Adipocyte (in vitro differentiated cells): ENCODE measurements around the gene TMCO5A.
"Not testable (repeated sequence)": the region's sequence is repeated elsewhere in the genome, so short reads cannot be mapped to it uniquely, and the experiment has no call there.

Experiments
- DNase-seq: peaks from one replicate; pipeline ENCODE4 v3.0.0-alpha.2; 2015; ENCODE audit warnings: low read depth
- H3K27me3 ChIP-seq: replicated peaks from 2 replicates; pipeline ENCODE4 v1.7.0; 2013; ENCODE audit warnings: mild to moderate bottlenecking, low read length, moderate library complexity; ENCODE audit not compliant: control insufficient read depth, insufficient read depth
- H3K36me3 ChIP-seq: 2 replicates; pipeline ENCODE4 v1.7.0; 2013; ENCODE audit warnings: low read length, mild to moderate bottlenecking, moderate library complexity; ENCODE audit not compliant: control insufficient read depth, insufficient read depth, severe bottlenecking
- H3K4me1 ChIP-seq: 2 replicates; pipeline ENCODE4 v1.7.0; 2013; ENCODE audit warnings: mild to moderate bottlenecking, low read length, moderate library complexity; ENCODE audit not compliant: control insufficient read depth, insufficient read depth
- H3K4me3 ChIP-seq: 2 replicates; pipeline ENCODE4 v1.7.0; 2013; ENCODE audit warnings: mild to moderate bottlenecking, low read length, moderate library complexity
- H3K9ac ChIP-seq: 2 replicates; pipeline ENCODE4 v1.7.0; 2013; ENCODE audit warnings: mild to moderate bottlenecking, low read length, moderate library complexity
- H3K9me3 ChIP-seq: 2 replicates; pipeline ENCODE4 v1.7.0; 2013; ENCODE audit warnings: mild to moderate bottlenecking, low read length, moderate library complexity; ENCODE audit not compliant: control insufficient read depth

Gene TMCO5A

DNA sequence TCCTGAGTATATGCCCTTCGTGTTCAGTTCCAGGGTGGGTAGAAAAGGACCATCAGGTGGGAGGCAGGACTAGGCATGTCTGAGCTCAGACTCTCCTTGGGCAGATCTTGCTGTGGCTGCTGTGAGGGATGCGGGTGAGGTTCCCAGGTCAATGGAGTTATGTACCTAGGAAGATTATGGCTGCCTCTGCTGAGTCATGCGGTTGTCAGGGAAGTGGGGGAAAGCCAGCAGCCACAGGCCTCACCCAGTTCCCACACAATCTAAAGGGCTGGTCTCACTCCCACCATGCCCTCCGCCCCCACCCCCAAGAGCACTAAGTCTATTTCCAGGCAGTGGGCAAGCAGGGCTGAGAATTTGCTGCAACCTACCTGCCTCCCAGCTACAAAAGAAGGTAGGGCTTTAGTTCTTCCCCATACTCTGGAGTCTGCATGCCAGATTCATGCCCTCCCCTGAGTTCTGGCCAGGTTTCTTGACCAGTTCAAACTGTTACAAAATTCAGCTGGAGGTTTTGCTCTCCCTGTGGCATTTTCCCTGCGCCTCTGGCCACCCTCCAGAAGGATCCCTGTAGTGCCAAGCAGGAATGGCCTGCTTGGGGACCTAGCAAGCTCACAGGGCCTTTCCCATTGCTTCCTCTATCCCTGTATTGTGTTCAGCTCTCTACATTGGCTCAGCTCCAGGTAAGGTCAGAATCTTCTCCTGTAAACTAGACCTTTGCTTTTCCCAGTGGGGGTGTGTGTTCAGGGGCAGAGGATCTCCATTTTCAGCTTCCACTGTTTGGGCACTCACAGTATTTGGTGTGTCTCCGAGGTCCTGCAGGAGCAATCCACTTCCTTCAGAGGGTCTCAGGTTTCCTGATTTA, 12.7 kb upstream of the TMCO5A start:
- Histone ChIP-seq H3K9ac (no peak overlapping the region), H3K27me3 (peaks cover 2% of the 10 kb centered on the region), H3K4me3 (no peak overlapping the region), H3K4me1 (peaks cover 3% of the 10 kb centered on the region), H3K9me3 (peaks cover 4% of the 10 kb centered on the region), H3K36me3 (no peaks in the 10 kb centered on the region)
- no peak for DNase-seq

DNA sequence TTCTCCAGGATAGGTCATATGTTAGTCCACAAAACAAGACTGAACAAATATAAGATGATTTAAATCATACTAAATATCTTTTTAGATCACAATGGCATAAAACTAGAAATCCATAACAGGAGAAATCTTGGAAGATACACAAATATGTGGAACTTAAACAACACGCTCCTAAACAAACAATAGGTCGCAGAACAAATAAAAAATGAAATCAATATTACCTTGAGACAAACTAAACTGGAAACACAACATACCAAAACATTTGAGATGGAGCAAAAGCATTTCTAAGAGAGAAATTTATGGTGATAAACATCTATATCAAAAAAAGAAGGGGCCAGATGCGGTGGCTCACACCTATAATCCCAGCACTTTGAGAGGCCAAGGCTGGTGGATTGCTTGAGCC, 8.3 kb upstream of the TMCO5A start:
- no peak for DNase-seq
- Histone ChIP-seq H3K4me1 (peaks cover 3% of the 10 kb centered on the region), H3K9ac (no peak overlapping the region), H3K4me3 (no peak overlapping the region), H3K36me3 (no peaks in the 10 kb centered on the region), H3K9me3 (peaks cover 3% of the 10 kb centered on the region), H3K27me3 (peaks cover 2% of the 10 kb centered on the region)

DNA sequence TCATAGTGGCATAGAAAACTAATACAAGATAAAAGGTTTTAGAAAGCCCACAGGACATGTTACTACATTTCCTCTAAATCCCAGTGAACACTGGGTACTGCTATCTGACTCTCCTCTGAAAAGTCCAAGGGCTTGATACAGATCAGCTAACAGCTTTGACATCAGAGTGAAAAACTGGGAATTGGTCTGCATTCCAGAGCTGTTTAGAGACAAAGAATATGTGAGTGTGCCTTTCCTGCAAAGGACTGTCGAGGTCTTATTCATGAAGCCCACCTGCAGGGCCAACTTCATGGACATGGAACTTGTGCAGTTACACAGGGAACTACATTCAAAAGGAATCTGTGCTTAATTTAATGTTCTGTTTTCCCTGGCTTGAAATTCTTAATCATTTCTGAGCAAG, 5.2 kb upstream of the TMCO5A start:
- no peak for DNase-seq
- Histone ChIP-seq H3K36me3 (no peaks in the 10 kb centered on the region), H3K9ac (no peak overlapping the region), H3K27me3 (peaks cover 2% of the 10 kb centered on the region), H3K4me3 (no peak overlapping the region), H3K4me1 (peaks cover 25% of the 10 kb centered on the region), H3K9me3 (no peaks in the 10 kb centered on the region)

DNA sequence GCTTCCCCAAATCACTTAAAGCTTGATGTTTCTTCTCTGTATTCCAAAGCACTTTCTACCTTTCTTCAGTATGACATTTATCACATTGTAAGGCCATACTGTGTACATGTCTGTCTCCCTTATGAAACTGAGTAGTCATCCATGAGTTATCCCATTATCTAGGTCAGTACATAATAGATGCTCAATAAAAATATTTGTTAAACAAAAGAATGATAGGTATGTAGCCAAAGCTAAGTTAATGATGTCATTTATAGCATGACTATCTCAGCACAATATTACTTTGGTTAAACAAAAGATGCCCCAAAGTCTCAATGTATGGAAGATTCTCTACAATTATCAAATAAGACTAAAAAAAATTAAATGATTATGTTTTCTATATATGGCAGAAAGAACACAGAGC, 3.1 kb upstream of the TMCO5A start:
- Histone ChIP-seq H3K4me3 (no peak overlapping the region), H3K4me1 (peaks cover 26% of the 10 kb centered on the region), H3K9ac (no peak overlapping the region), H3K9me3 (no peaks in the 10 kb centered on the region), H3K36me3 (no peaks in the 10 kb centered on the region), H3K27me3 (no peaks in the 10 kb centered on the region)
- no peak for DNase-seq

DNA sequence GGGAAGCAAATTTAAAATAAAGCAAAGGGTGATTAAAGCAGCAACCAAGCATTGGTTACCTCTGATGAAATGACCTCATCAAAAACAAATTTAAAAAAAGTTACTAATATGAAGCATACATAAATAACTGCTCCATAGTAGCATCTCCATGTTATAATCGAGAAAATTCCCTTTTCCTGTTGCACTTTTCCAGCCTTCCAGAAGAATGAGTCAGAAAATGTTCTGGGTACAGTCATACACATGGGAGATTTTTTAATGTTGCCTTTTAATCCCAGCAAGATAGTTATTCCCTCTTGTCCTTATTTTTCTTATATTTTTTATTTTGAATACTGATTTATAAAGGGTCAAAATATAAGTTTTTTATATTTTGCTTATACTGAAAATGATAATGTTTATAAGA, 2.6 kb upstream of the TMCO5A start:
- Histone ChIP-seq H3K4me3 (no peak overlapping the region), H3K4me1 (peaks cover 26% of the 10 kb centered on the region), H3K9me3 (no peaks in the 10 kb centered on the region), H3K27me3 (no peaks in the 10 kb centered on the region), H3K9ac (no peak overlapping the region), H3K36me3 (no peaks in the 10 kb centered on the region)
- DNase-seq = peak; percentile 25

DNA sequence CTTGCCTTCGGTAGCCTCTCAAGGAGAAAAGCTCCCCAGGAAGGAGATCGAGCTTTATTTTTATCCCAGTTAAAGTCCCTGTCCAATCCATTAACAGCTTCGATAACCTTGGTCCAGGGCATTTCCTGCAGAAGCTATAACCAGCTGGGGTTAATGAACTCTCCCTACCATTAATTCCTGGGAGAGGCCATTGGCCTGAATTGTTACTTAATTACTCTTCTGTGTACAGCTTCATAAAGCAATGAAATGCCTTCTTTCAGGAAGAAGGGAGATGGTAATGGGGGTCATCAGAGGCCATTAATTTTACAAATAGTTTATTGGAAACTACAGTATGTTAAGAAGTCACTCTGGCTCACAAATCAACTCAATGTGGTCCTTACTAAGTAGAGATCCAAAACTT, 1.9 kb upstream of the TMCO5A start:
- Histone ChIP-seq H3K9me3 (no peaks in the 10 kb centered on the region), H3K4me1 (peaks cover 26% of the 10 kb centered on the region), H3K4me3 (no peak overlapping the region), H3K9ac (no peak overlapping the region), H3K27me3 (no peaks in the 10 kb centered on the region), H3K36me3 (no peaks in the 10 kb centered on the region)
- DNase-seq = no peak

DNA sequence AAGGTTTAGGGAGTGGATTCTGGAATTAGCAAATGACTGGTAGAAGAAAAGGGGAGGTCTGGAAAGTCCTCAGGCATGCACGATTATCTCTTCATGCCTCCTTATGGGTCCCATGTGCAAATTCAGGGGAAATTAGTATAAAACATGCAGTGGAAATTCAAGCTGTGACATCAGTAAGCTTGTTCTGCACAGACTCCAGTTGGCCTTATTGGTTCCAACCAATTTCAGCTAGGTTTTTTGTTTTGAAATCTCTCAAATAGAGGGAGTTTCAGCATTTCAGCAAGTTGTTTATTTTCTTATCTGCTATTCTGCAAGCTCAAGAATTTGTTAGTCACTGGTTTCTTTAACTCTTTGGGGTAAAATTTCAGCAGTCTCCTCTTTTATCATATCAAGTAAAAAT, 774 bp upstream of the TMCO5A start:
- Histone ChIP-seq H3K9me3 (no peaks in the 10 kb centered on the region), H3K4me1 (peaks cover 26% of the 10 kb centered on the region), H3K36me3 (no peaks in the 10 kb centered on the region), H3K4me3 (no peak overlapping the region), H3K27me3 (no peaks in the 10 kb centered on the region), H3K9ac (no peak overlapping the region)
- DNase-seq = peak; percentile 85

DNA sequence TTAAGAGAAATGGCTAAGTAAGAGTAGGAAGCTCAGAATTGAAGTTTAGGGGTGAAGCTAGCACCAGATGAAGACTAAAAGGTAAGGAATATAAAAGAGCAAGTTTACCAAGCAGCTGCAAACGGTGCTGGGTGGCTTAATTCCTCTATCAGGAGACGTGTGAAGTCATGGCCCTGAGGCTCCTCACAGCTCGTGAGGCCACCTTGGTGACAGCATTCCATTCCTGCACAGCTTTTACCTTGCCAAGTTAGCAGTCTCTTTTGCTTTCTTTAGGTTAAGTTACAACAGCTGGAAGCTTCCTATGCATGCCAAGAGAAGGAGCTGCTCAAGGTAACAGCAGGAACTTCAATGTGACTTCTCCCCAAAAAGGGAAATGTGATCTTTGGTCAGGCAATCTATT, 6.4 kb downstream of the TMCO5A start:
- Histone ChIP-seq H3K9ac (no peak overlapping the region), H3K36me3 (no peaks in the 10 kb centered on the region)

DNA sequence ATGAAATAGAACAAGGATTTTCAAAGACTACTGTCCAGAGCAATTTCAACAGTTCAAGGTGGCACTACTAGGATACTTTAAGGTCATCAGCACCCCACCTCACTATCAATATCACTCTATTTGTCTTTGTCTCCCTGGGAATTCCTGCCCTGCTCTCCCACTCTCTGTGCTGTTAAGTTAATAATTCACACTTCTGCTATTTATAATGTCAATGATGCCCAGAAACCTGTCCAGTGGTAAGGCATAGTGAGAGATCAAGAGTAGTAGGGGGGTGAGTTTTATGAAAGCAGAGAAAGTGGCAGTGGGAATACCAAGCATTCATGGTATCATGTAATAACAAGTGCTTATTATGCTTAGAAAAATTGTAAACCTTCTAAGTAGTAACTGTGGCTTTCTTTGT, 7.3 kb downstream of the TMCO5A start:
- Histone ChIP-seq H3K36me3 (no peaks in the 10 kb centered on the region), H3K9ac (no peak overlapping the region), H3K9me3 (peaks cover 6% of the 10 kb centered on the region), H3K27me3 (no peaks in the 10 kb centered on the region), H3K4me1 (no peaks in the 10 kb centered on the region), H3K4me3 (no peak overlapping the region)
- DNase-seq = no peak

More for the DNA sequence above, 6.4 kb downstream of the TMCO5A start:
- Histone ChIP-seq H3K27me3 (no peaks in the 10 kb centered on the region), H3K4me1 (no peaks in the 10 kb centered on the region), H3K4me3 (no peak overlapping the region), H3K9me3 (no peaks in the 10 kb centered on the region)
- DNase-seq = no peak

DNA sequence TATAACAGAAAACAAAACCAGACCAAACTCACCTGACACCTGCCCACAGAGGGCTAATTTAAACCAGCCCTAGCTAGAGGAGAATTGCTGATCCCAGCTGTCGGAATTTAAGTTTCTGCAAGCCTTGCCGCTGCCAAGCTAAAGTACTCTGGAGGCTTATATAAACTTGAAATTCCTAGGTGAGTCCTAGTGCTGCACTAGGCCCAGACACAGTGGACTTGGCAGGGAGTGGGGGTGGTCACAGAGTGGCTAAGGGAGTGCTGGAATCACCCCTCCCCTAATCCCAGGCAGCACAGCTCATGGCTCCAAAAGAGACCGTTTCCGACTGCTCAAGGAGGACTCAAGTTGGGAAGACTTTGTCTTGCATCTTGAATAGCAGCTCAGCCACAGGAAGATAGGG, 17.6 kb downstream of the TMCO5A start:
- H3K27me3 ChIP-seq = peaks cover 18% of the 10 kb centered on the region
- peaks cover 14% of the 10 kb centered on the region for H3K9me3 ChIP-seq
- no peak for DNase-seq
- no peak overlapping the region for H3K9ac ChIP-seq
- H3K4me3 ChIP-seq = no peak overlapping the region
- no peaks in the 10 kb centered on the region for H3K4me1 ChIP-seq
- H3K36me3 ChIP-seq = no peaks in the 10 kb centered on the region

DNA sequence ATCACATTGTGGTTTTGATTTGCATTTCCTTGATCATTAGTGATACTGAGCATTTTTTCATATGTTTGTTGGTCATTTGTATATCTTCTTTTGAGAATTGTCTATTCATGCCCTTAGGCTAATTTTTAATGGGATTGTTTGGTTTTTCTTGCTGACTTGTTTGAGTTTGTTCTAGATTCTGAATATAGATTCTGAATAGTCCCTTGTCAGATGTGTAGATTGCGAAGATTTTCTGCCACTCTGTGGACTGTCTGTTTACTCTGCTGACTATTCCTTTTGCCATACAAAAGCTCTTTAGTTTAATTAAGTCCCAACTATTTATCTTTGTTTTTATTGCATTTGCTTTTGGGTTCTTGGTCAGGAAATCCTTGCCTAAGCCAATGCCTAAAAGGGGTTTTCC, 26.3 kb downstream of the TMCO5A start:
- H3K9ac ChIP-seq, H3K4me1 ChIP-seq, DNase-seq, H3K9me3 ChIP-seq, H3K27me3 ChIP-seq, H3K4me3 ChIP-seq, H3K36me3 ChIP-seq: not testable (repeated sequence)

DNA sequence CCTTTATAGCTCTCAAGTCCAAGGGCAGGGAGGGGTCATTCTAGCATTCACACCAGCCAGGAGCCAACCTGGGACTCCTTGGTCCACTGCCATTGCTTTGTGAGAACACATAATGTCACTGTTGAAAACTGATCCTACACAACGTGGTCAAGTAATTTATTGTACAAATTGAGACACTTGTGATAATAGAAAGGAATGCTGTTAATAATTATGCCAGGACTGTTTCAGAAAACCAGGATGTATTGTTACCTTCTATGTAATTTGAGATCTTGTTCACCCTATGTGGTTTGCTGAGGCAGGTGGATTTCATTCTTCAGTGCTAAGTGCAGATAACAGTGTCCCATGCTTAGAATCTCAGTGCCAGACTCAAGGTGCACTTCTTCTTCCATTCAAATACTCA, 33.3 kb downstream of the TMCO5A start:
- no peaks in the 10 kb centered on the region for H3K36me3 ChIP-seq

More for the DNA sequence above, 33.3 kb downstream of the TMCO5A start:
- Histone ChIP-seq H3K27me3 (peaks cover 5% of the 10 kb centered on the region), H3K9ac (no peak overlapping the region), H3K4me1 (no peaks in the 10 kb centered on the region), H3K4me3 (no peak overlapping the region), H3K9me3 (peaks cover 5% of the 10 kb centered on the region)
- no peak for DNase-seq
